Activated T-cell treated with anti-CD3 and anti-CD28 coated beads, Interleukin-2, amount 50 U/mL, for 72 hours (primary cell): ENCODE data around the gene NPY2R. TPM values are rescaled to one million over a fixed set of nuclear protein-coding genes. Genes with fewer than 3 reads are reported as not detected.

Experiments
- ATAC-seq, 2 donors: fragments of 150-1000 bp; cut with Tn5 transposase; replicated peaks in 1 of 2; 2 replicates each; pipeline ENCODE4 v1.10.0; 2021; ENCODE audit warnings: moderate library complexity in 2 of 2, mild to moderate bottlenecking in 1 of 2
- DNase-seq, 2 donors: peaks; one replicate each; pipeline ENCODE4 v3.0.0; 2021 to 2022; ENCODE audit warnings: mixed read lengths in 1 of 2
- H3K27ac Mint-ChIP-seq: one replicate; pipeline ENCODE4 v1.8.0; 2022; ENCODE audit warnings: mild to moderate bottlenecking, moderate library complexity, mixed read lengths
- H3K27me3 Mint-ChIP-seq: one replicate; pipeline ENCODE4 v1.8.0; 2022; ENCODE audit warnings: low read depth, mixed read lengths
- H3K36me3 Mint-ChIP-seq, 2 donors: one replicate each; pipeline ENCODE4 v1.8.0; 2022; ENCODE audit warnings: mixed read lengths in 2 of 2, mild to moderate bottlenecking in 1 of 2; ENCODE audit not compliant: insufficient read depth in 2 of 2
- H3K4me1 Mint-ChIP-seq: one replicate; pipeline ENCODE4 v1.8.0; 2022; ENCODE audit warnings: low read depth, mixed read lengths
- H3K4me3 Mint-ChIP-seq, 2 donors: one replicate each; pipeline ENCODE4 v1.8.0; 2022; ENCODE audit warnings: mild to moderate bottlenecking in 2 of 2, mixed read lengths in 2 of 2, moderate library complexity in 2 of 2
- H3K9me3 Mint-ChIP-seq, 2 donors: one replicate each; pipeline ENCODE4 v1.8.0; 2022; ENCODE audit warnings: mixed read lengths in 2 of 2
- total RNA-seq, 2 donors: library from RNA; stranded (reverse); gene quantifications; one replicate each; pipeline ENCODE4 v1.2.3, GENCODE V29; 2022

NPY2R gene
- total RNA-seq, 2 donors from 2014 or later = not detected

DNA sequence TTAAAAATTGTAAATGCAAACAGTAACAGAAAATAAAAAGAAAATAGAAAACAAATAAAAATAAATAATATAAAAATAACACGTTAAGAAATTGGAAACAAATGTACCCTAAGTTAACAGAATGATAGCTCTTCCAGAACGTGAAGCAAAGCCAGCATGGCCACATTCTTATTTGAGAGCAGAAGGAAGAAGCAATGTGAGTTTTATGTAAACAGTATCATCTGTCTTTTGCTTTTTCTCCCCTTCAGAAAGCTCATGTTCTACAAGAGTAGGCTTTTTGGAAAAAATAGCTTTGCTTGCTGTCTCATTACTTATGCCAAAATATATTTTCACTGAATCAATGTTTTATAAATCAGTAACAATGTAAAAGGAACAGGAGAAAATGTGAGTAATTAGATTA, 18.7 kb downstream of the NPY2R start:
- no peaks in the 10 kb centered on the region for H3K27me3 Mint-ChIP-seq
- DNase-seq (no peak), ATAC-seq (no peak)
- H3K36me3 Mint-ChIP-seq = no peaks in the 10 kb centered on the region
- no peak overlapping the region for H3K4me3 Mint-ChIP-seq
- no peaks in the 10 kb centered on the region for H3K9me3 Mint-ChIP-seq
- no peaks in the 10 kb centered on the region for H3K4me1 Mint-ChIP-seq
- no peak overlapping the region for H3K27ac Mint-ChIP-seq

DNA sequence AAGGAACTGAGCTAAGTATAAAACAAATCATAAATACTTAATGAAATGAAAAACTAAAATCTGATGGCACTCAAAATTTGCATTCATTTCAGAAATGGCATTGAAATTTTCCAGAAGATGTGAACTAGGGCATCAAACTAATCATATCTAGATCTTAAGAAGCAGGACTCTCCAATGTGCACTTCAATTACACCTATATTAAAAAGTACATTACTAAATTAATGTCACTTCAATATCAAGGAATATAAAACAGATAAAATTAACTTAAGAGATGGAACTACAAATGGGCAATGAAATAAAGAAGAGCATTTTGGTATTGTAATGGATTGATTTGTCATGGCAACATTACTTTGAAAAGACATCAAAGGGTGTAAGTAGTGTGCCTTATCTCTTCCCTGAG, 20.3 kb downstream of the NPY2R start:
- Mint-ChIP-seq H3K9me3 (no peaks in the 10 kb centered on the region), H3K27me3 (no peaks in the 10 kb centered on the region)

DNA sequence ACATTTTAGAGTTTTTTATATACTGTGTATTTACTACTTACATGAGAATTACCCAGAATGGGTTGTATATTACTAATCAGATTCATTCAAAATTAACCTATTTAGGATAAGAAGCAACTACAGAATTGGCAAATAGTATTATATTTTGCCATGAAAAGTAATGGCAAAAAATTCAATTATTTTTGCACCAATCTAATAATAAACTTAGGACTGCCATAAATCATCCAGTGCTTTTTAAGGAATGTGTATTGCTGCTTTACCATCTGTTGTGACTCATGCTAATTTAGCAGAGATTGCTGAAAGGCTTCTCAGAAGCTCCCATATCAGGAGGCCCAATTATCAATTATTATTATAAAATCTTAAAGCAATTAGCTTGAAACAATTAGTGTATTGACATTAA, 24.0 kb downstream of the NPY2R start:
- H3K27ac Mint-ChIP-seq = no peak overlapping the region
- no peaks in the 10 kb centered on the region for H3K9me3 Mint-ChIP-seq
- DNase-seq (no peak), ATAC-seq (no peak)
- no peaks in the 10 kb centered on the region for H3K4me1 Mint-ChIP-seq
- no peaks in the 10 kb centered on the region for H3K27me3 Mint-ChIP-seq
- H3K4me3 Mint-ChIP-seq = no peak overlapping the region
- no peaks in the 10 kb centered on the region for H3K36me3 Mint-ChIP-seq

More for the DNA sequence above, 20.3 kb downstream of the NPY2R start:
- H3K27ac Mint-ChIP-seq = no peak overlapping the region
- H3K4me1 Mint-ChIP-seq = no peaks in the 10 kb centered on the region
- H3K4me3 Mint-ChIP-seq = no peak overlapping the region
- no peak for ATAC-seq
- H3K36me3 Mint-ChIP-seq = no peaks in the 10 kb centered on the region
- no peak for DNase-seq

DNA sequence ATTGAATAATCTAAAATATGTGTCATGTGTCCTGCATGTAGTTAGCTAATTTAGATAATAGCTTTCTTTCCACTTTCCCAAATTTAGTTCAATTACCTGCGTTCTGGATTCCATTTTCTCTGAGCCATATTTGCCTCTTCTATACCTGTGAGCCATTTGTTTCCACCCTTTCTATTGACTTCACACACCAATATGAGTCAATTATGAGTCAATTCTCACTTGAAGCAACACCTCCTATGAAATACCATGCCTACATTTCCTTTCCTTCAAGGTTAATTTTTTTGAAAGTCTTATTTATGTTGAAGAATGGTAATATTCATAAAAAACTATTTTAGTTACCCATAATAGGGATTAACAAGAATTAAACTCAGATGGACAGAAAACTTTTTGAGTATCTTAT, 25.8 kb downstream of the NPY2R start:
- H3K27me3 Mint-ChIP-seq = no peaks in the 10 kb centered on the region
- H3K27ac Mint-ChIP-seq = no peak overlapping the region
- DNase-seq (no peak), ATAC-seq (no peak)
- no peaks in the 10 kb centered on the region for H3K4me1 Mint-ChIP-seq
- H3K4me3 Mint-ChIP-seq = no peak overlapping the region
- no peaks in the 10 kb centered on the region for H3K9me3 Mint-ChIP-seq
- H3K36me3 Mint-ChIP-seq = no peaks in the 10 kb centered on the region

DNA sequence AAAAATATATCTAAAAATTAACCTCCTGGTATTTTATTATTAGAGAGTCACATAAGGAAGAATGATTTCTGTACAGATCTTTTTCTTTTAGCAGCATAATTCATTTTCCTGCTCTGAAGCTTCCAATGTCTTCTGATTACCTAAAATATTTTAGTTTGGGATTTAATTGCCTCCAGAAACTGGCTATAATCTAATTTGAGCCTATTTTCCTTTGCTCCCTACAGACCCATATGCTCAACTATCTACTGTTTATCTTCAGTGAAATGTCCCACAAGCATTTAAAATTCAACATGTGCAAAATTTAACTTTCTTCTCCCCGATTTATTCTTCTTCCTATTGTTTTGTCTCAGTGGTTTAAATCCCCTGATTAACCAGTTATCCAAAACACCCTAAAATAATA, 29.1 kb downstream of the NPY2R start:
- Mint-ChIP-seq H3K27ac (no peak overlapping the region), H3K36me3 (no peaks in the 10 kb centered on the region), H3K9me3 (peaks cover 2 to 4% of the 10 kb centered on the region in 2 donors), H3K4me3 (no peak overlapping the region), H3K4me1 (no peaks in the 10 kb centered on the region), H3K27me3 (no peaks in the 10 kb centered on the region)
- DNase-seq (no peak), ATAC-seq (no peak)

DNA sequence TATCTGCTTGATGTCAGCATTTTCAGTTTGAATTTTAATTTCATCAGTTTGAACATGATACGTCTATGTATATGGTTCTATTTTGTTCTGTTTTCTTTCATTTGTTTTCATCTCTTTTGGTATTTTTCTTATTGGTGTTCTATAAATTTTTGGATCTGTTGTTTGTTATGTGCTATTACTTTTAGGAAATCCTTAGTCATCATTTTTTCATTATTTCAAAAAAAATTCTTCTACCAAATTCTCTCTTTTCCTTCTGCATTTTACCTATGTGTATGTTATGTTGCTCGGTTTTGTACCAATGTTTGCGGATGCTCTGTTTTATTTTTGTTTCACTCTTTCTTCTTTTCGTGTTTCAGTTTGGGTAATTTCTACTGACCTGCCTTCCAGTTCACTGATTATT, 32.8 kb downstream of the NPY2R start:
- H3K27me3 Mint-ChIP-seq = no peaks in the 10 kb centered on the region
- no peak for DNase-seq
- no peak overlapping the region for H3K4me3 Mint-ChIP-seq
- no peaks in the 10 kb centered on the region for H3K4me1 Mint-ChIP-seq
- ATAC-seq = no peak
- H3K9me3 Mint-ChIP-seq = peaks cover 2 to 4% of the 10 kb centered on the region in 2 donors
- no peaks in the 10 kb centered on the region for H3K36me3 Mint-ChIP-seq
- no peak overlapping the region for H3K27ac Mint-ChIP-seq

DNA sequence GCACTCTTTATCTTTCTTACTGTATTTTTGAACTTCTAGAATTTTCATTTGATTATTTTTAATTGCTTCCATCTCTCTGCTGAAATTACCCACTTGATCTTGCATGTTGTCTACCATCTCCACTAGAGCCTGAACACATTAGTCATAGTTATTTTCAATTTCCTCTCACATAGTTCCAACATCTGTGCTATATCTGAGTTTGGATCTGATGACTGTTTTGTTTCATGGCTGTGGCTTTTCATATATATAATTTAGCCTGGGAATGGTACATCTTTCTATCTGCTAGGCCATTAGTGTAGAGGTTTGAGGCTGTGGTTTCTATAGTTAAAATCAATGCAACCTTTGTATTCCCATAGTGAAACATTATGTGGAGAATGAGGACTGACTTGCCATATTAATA, 33.2 kb downstream of the NPY2R start:
- no peaks in the 10 kb centered on the region for H3K36me3 Mint-ChIP-seq
- H3K9me3 Mint-ChIP-seq = peaks cover 2 to 4% of the 10 kb centered on the region in 2 donors
- no peak for ATAC-seq
- no peak overlapping the region for H3K4me3 Mint-ChIP-seq
- H3K27ac Mint-ChIP-seq = no peak overlapping the region
- H3K27me3 Mint-ChIP-seq = no peaks in the 10 kb centered on the region
- H3K4me1 Mint-ChIP-seq = no peaks in the 10 kb centered on the region
- DNase-seq = no peak

DNA sequence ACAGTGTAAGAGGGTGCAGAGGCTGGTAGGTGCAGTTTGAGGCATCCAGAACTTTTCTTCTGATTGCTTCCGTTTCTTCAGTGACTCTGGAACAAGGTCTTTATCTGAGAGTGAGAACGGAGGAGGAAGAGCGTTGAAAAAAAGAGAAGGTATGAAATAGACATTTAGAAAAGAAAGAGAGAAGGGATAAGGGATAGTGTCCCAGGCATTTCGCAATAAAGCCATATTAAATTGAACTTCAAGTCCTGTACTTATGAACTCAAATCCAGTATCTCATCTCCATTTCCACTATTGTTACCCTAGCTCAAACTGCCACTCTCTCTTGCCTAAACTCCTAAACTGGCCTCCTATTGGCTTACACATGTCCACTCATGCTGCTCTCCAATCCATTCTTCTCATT, 36.7 kb downstream of the NPY2R start:
- no peak for DNase-seq
- no peaks in the 10 kb centered on the region for H3K4me1 Mint-ChIP-seq
- no peaks in the 10 kb centered on the region for H3K36me3 Mint-ChIP-seq
- no peak overlapping the region for H3K27ac Mint-ChIP-seq
- H3K4me3 Mint-ChIP-seq = no peak overlapping the region
- peaks cover 2 to 4% of the 10 kb centered on the region in 2 donors for H3K9me3 Mint-ChIP-seq
- no peak for ATAC-seq
- no peaks in the 10 kb centered on the region for H3K27me3 Mint-ChIP-seq

DNA sequence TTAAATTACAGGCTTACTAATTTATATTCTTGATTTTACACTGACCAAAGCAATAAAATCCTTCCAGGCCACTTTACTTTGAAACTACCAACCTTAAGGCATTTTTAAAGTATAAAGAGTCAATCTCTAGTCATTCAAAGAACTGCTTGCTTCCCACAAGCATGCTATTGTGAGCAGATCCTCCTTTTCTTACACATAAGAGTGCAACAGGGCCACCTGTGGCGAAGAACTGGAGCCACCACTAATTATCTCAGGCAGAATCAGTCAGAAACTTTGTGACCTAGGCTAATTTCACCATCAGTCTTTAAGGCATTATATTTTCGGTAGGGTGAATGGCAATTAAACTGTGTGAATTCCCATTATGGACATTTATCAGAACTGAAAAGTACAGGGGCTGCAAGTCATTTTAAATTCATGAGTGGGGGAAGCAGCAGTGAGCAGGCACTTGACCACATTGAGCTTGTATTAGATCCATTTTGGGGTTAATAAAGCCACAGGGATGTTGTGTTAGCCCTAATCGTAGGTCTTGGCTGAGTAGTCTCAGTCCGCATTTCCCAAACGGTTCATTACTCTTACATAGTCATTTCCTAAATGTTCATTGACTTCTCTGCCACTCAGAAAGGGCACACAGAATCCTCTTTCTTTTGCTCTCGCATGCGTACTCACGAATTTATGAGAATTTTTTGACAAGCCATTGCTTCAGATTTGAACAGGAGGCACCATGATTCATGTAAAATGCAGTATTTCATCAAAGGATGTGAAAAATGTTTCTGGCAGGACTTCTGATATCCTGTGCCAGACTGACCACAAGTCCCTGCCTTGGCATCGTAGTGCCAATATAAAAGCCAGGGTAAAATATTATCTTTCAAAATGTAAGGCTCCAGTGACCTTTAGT, 39.8 kb downstream of the NPY2R start:
- Mint-ChIP-seq H3K9me3 (no peaks in the 10 kb centered on the region), H3K27ac (no peak overlapping the region), H3K36me3 (no peaks in the 10 kb centered on the region), H3K4me1 (no peaks in the 10 kb centered on the region), H3K4me3 (no peak overlapping the region), H3K27me3 (no peaks in the 10 kb centered on the region)
- DNase-seq = no peak
- ATAC-seq = no peak

DNA sequence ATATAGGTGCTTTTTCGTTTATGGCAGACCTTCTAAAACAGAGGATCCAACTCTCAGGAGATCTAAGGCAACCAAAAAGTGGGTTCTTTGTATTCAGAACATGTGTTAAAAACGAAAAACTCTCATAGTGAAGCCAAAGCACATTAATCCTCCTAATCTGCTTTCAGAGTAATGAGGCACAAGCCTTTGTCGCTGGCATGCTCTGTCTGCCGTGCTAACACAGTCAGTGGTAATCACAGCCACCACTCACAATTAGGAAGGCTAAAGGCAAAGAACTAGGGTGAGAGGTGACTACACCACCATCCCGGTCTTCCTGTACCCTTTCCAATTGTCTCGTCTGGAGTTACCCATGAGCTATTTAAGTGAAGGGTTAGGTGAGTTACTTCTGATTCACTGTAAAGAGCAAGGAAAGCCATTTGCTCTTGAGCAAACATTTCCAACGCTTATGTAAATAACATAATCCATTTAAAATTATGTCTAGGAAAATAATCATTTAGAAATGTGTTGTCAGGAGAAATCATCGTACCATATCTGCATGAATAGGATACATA, 40.7 kb downstream of the NPY2R start:
- Mint-ChIP-seq H3K4me1 (no peaks in the 10 kb centered on the region), H3K36me3 (no peaks in the 10 kb centered on the region), H3K4me3 (no peak overlapping the region), H3K9me3 (no peaks in the 10 kb centered on the region), H3K27me3 (no peaks in the 10 kb centered on the region), H3K27ac (no peak overlapping the region)
- DNase-seq (no peak), ATAC-seq (no peak)

DNA sequence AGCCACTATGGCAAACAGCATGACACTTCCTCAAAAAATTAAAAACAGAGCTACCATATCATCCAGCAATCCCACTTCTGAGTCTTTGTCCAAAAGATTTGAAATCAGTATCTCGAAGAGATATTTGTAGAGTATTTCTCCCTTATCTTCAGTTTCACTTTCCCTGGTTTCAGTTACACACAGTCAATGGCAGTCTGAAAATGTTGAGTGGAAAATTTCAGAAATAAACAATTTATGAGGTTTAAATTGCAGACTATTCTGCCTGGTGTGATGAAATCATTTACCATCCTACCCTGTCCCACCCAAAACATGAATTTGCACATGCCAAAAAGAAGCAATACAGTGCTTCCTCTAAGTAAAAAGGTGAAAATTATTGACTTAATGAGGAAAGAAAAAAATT, 43.9 kb downstream of the NPY2R start:
- H3K27ac Mint-ChIP-seq = no peak overlapping the region
- H3K36me3 Mint-ChIP-seq = no peaks in the 10 kb centered on the region
- DNase-seq (no peak), ATAC-seq (no peak)
- H3K4me3 Mint-ChIP-seq = no peak overlapping the region
- H3K9me3 Mint-ChIP-seq = no peaks in the 10 kb centered on the region
- H3K27me3 Mint-ChIP-seq = no peaks in the 10 kb centered on the region
- H3K4me1 Mint-ChIP-seq = no peaks in the 10 kb centered on the region

DNA sequence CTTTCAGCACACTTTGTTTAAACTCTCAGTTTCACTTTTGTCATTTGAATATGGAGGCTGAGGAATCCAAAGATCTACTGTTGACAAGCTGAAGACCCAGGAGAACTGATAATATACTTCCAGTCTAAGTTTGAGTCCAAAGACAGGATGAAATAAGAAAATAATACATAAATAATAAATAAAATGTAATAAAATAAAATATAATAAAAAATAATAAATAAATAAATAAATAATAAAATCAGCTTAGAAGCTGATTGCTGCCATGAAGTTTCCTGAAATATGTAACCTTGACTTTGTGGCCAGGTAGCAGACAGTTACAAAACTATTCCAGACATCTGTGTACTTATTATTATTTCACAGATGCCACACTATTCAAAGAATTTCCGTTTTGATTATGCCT, 55.0 kb downstream of the NPY2R start:
- ATAC-seq (no peak), DNase-seq (no peak)

DNA sequence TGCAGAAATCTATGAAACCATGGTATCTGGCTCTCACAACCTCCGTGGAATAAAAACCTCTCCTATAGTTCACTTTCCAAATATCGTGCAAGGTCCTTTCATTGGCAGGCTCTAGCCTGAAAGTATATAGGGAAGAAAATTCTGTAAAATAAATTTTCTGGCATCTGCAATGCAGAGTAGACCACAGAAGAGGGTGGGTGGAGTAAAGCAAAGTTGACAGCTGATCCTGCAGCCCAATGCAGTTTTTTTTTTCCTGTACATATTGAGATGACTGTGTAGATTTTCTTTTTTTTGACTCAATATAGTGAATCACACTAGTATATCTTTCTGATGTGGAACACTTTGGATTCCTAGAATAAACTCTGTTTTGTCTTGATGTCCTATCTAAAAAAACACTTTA, 56.7 kb downstream of the NPY2R start:
- DNase-seq = no peak
- no peaks in the 10 kb centered on the region for H3K36me3 Mint-ChIP-seq
- no peaks in the 10 kb centered on the region for H3K4me1 Mint-ChIP-seq
- no peak for ATAC-seq
- peaks cover 7% of the 10 kb centered on the region for H3K27me3 Mint-ChIP-seq
- H3K27ac Mint-ChIP-seq = no peak overlapping the region
- H3K4me3 Mint-ChIP-seq = no peak overlapping the region
- no peaks in the 10 kb centered on the region for H3K9me3 Mint-ChIP-seq

More for the DNA sequence above, 55.0 kb downstream of the NPY2R start:
- Mint-ChIP-seq H3K4me1 (no peaks in the 10 kb centered on the region), H3K9me3 (peaks cover 0 to 2% of the 10 kb centered on the region in 2 donors), H3K36me3 (no peaks in the 10 kb centered on the region), H3K27me3 (peaks cover 7% of the 10 kb centered on the region), H3K4me3 (no peak overlapping the region), H3K27ac (no peak overlapping the region)
